ENCODE measurements around the gene WDR5. TPM values are rescaled to one million over a fixed set of nuclear protein-coding genes. Genes with fewer than 3 reads are reported as not detected.

Gene WDR5
- total and polyA plus RNA-seq, 2 of the 13 experiments (the other 11 are each of a cell fraction or from before 2014, with no cell fraction given) = 34.3 TPM

DNA sequence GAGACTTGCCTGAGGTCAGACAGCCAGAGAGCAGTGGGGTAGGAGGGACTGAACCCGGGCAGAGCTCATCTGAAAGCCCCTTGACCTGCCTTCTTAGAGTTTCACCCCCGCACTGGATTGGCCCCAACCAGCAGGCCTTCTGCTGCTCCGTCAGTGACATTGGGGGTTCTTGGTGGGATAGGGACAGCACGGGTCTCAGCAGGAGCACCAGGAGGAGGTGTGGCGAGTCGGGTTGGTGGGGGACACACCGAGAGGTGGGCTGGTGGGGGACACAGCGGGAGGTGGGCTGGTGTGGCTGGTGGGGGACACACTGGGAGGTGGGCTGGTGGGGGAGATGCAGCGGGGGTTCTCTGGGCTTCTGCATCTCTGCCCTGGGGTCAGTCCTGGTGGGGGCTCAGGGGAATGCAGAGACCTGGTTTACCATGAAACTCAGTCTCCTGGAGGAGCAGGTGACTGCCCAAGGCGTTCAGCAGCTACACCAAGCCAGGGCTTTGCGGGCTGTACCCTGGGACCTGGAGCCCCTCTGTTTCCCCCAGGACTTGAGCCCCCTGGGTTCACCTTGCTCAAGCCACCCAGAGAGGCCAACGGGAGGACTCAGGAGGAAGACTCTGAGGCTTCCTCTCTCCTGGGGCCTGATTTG lies 56.5 kb downstream of the WDR5 start:
- in situ Hi-C loops (cut with HindIII; ENCODE audit: extremely low pct_ligation_motif_present, low pct_unique_long_range_greater_than_20kb) = no loop called here
- CTCF ChIA-PET (ENCODE audit: low intra/inter-chr PET ratio, low total read pairs) = no interaction called here
- no peaks in the 10 kb centered on the region for H4K20me1 ChIP-seq (ENCODE audit: insufficient read depth, low read length)
- no peak overlapping the region for H3K9ac ChIP-seq (ENCODE audit: insufficient read depth, low read depth, low read length)
- FAIRE-seq = no peak
- WGBS (ENCODE audit: low lambda C conversion rate) = 37% methylated on average over 10 of the region's 12 CpGs
- H3K27ac ChIP-seq (ENCODE audit: extremely low read length, insufficient read depth, low read length) = no peak overlapping the region
- BruUV-seq (replicated peaks) = no TSS peak
- H3K4me2 ChIP-seq (ENCODE audit: low read depth, low read length) = no peak overlapping the region
- intact Hi-C loops (cut with micrococcal nuclease; ENCODE audit: unreplicated experiment) = no loop called here
- no peak for DNase-seq (ENCODE audit: low spot score)
- TF ChIP-seq, protein P1, sequence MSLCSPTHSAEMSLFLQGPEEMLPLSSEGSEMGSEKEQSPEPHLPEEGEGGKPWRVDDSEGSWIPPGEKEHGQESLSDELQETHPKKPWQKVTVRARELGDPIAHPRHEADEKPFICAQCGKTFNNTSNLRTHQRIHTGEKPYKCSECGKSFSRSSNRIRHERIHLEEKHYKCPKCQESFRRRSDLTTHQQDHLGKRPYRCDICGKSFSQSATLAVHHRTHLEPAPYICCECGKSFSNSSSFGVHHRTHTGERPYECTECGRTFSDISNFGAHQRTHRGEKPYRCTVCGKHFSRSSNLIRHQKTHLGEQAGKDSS (CRISPR knock-in tag; IDR thresholded peaks at IDR 0.05; ENCODE audit: borderline replicate concordance, low read depth) = no peak
- TF ChIP-seq ZNF350 (CRISPR knock-in tag; IDR thresholded peaks at IDR 0.05; ENCODE audit: borderline replicate concordance, low read depth) = no peak
- no peak for TF ChIP-seq DR1 (CRISPR knock-in tag; IDR thresholded peaks at IDR 0.05)
- TF ChIP-seq ZFY (CRISPR knock-in tag; IDR thresholded peaks at IDR 0.05) = no peak
- H3K4me3 ChIP-seq (replicated peaks in 1 of 3; ENCODE audit: insufficient read depth in 1 of 3, low read depth in 2 of 3, low read length in 3 of 3) = no peak overlapping the region
- peaks cover 20% of the 10 kb centered on the region for H3K4me1 ChIP-seq (ENCODE audit: insufficient read depth, low read length)
- no peak overlapping the region for H2AFZ ChIP-seq (ENCODE audit: low read length)
- no peaks in the 10 kb centered on the region for H3K79me2 ChIP-seq (ENCODE audit: insufficient read depth, low read length)
- no peaks in the 10 kb centered on the region for H3K9me3 ChIP-seq (ENCODE audit: low read length)
- POLR2A ChIA-PET = no interaction called here
- H3K36me3 ChIP-seq (replicated peaks in 1 of 2; ENCODE audit: control insufficient read depth in 1 of 2, insufficient read depth in 2 of 2, low read length in 2 of 2) = no peaks in the 10 kb centered on the region
- H3K27me3 ChIP-seq (ENCODE audit: control insufficient read depth in 1 of 2, insufficient read depth in 2 of 2, low read length in 2 of 2) = peaks cover 14 to 60% of the 10 kb centered on the region in 2 experiments; a peak in 4 of 5 replicates
- peak; percentile 17; the same call in 1 of the 3 replicates for ATAC-seq

- Histone ChIP-seq H4K20me1 (ENCODE audit: insufficient read depth, low read length) (no peaks in the 10 kb centered on the region), H3K9me3 (ENCODE audit: low read length) (no peaks in the 10 kb centered on the region), H3K4me2 (ENCODE audit: low read depth, low read length) (no peak overlapping the region), H3K4me1 (ENCODE audit: insufficient read depth, low read length) (peaks cover 20% of the 10 kb centered on the region), H3K27me3 (ENCODE audit: control insufficient read depth in 1 of 2, insufficient read depth in 2 of 2, low read length in 2 of 2) (peaks cover 14 to 56% of the 10 kb centered on the region in 2 experiments; a peak in 4 of 5 replicates), H3K4me3 (replicated peaks in 1 of 3; ENCODE audit: insufficient read depth in 1 of 3, low read depth in 2 of 3, low read length in 3 of 3) (no peak overlapping the region), H2AFZ (ENCODE audit: low read length) (no peak overlapping the region), H3K9ac (ENCODE audit: insufficient read depth, low read depth, low read length) (no peak overlapping the region), H3K79me2 (ENCODE audit: insufficient read depth, low read length) (no peaks in the 10 kb centered on the region), H3K27ac (ENCODE audit: extremely low read length, insufficient read depth, low read length) (no peak overlapping the region), H3K36me3 (replicated peaks in 1 of 2; ENCODE audit: control insufficient read depth in 1 of 2, insufficient read depth in 2 of 2, low read length in 2 of 2) (no peaks in the 10 kb centered on the region)
- intact Hi-C loops (cut with micrococcal nuclease; ENCODE audit: unreplicated experiment) = no loop called here
- DNase-seq (ENCODE audit: low spot score) (no peak), FAIRE-seq (no peak), ATAC-seq (no peak)
- WGBS (ENCODE audit: low lambda C conversion rate) = 21% methylated on average over 6 of the region's 21 CpGs
- CTCF ChIA-PET (ENCODE audit: low intra/inter-chr PET ratio, low total read pairs) = no interaction called here
- TF ChIP-seq, protein P2, sequence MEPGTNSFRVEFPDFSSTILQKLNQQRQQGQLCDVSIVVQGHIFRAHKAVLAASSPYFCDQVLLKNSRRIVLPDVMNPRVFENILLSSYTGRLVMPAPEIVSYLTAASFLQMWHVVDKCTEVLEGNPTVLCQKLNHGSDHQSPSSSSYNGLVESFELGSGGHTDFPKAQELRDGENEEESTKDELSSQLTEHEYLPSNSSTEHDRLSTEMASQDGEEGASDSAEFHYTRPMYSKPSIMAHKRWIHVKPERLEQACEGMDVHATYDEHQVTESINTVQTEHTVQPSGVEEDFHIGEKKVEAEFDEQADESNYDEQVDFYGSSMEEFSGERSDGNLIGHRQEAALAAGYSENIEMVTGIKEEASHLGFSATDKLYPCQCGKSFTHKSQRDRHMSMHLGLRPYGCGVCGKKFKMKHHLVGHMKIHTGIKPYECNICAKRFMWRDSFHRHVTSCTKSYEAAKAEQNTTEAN (CRISPR knock-in tag; conservative IDR thresholded peaks at IDR 0.05) = no peak
- TF ChIP-seq SP5 (CRISPR knock-in tag; IDR thresholded peaks at IDR 0.05; ENCODE audit: borderline replicate concordance, low read depth) (no peak), U2AF1 (optimal IDR thresholded peaks at IDR 0.05; ENCODE audit: low read depth, low read length) (no peak), ZNF431 (CRISPR knock-in tag; IDR thresholded peaks at IDR 0.05; ENCODE audit: borderline replicate concordance, low read depth) (no peak), ZC3H4 (CRISPR knock-in tag; IDR thresholded peaks at IDR 0.05; ENCODE audit: borderline replicate concordance) (no peak), MNT (IDR thresholded peaks at IDR 0.05) (no peak), ZNF234 (CRISPR knock-in tag; conservative IDR thresholded peaks at IDR 0.05) (no peak), ZNF121 (CRISPR knock-in tag; IDR thresholded peaks at IDR 0.05) (no peak), JUNB (CRISPR knock-in tag; IDR thresholded peaks at IDR 0.05; ENCODE audit: borderline replicate concordance) (no peak), NR3C1 (CRISPR knock-in tag; IDR thresholded peaks at IDR 0.05) (no peak)
- POLR2A ChIA-PET = no interaction called here
- no TSS peak for BruUV-seq (replicated peaks)
- in situ Hi-C loops (cut with HindIII; ENCODE audit: extremely low pct_ligation_motif_present, low pct_unique_long_range_greater_than_20kb) = no loop called here
Measured at GRCh38 chr9:134192951-134193731, 57.3 kb downstream of the WDR5 start.
